NCI-H82 treated with DMSO at 0.1 percent for 48 hours (cell line): Measurements from ENCODE around the gene SOWAHB.
"Not testable (repeated sequence)": the region's sequence is repeated elsewhere in the genome, so short reads cannot be mapped to it uniquely, and the experiment has no call there.

Source experiments
- DNase-seq: peaks from one replicate; lab custom pipeline; 2025; ENCODE audit not compliant: unreplicated experiment; lab: John Stamatoyannopoulos, UW

SOWAHB gene

DNA sequence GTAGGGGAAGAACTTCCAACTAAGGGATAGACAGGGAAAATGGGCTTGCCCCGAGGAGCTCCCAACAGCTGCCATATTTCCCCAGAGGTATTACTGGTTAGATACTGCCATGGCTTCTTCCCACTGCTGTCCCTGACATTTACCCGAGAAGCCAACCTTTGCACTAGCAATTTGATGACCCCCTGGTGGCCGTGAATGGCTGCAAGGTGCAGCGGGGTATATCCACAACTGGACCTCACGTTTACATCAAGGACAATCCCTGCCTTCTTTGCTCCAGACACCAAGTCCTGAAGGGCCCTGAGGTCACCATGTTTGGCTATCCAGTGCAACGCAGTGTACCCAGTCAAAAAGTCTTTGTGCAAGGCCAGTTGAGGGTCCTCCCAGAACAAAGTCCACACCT lies 2.3 kb downstream of the SOWAHB start:
- no peak for DNase-seq

DNA sequence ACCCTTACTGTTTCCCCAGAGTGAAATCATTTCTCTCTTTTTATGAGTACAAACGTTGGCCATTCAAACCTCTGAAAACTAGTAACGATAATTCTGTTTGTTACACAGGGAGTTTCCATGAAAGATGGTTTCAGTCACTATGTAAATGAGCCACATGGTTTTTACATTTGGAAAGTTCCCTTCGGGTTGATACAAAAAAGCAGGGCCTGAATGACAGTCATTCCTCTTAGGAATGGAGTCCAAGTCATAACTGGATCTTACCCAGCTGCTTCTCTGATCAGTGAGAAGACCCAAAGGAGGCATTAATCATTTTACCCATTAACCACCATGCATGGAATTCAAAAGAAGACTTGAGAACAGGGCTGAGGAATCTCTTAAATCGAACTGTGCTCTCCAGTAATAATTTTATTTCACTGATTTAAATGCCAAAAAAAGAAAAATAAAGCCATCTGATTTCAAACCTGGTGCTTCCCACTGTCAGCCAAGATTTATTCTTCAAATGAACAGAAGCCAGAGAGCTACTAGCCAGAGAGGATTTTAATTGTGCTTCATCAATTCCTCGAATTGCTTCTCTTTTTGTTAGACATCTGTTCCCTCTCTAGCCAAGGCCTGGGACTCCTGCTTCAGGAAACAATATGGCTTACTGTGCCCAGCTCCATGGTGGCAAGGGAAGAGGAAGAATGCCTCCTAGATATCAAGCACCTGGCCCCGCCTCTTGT lies 3.2 kb downstream of the SOWAHB start:
- DNase-seq: no peak

- no peak for DNase-seq
These were observed 5.3 kb downstream of the SOWAHB start for GRCh38 chr4:76892601-76893000.

DNA sequence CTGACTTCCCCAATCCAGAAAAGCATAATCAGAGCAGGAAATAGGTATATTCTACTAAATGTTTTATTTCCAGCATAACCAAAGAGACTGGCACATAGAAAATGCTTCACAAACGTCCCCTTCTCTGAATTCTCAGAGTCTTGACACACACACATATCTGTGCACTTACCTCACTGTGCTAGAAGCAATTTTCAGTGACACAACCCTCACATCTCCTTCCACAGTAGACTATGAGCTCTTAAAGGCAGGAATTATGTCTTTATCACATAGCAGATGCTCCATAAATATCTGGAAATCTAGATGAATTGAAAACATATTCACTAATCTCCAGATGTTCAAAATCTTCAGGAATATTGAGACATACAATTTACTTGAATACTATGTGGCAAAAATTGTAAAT lies 5.9 kb downstream of the SOWAHB start:
- DNase-seq: no peak

GRCh38 chr4:76886848-76887441 lies 11.0 kb downstream of the SOWAHB start:
- no peak for DNase-seq

- DNase-seq: no peak
These were observed 11.7 kb downstream of the SOWAHB start for GRCh38 chr4:76886214-76886613.

GRCh38 chr4:76883147-76883546 lies 14.8 kb downstream of the SOWAHB start:
- DNase-seq: no peak

DNA sequence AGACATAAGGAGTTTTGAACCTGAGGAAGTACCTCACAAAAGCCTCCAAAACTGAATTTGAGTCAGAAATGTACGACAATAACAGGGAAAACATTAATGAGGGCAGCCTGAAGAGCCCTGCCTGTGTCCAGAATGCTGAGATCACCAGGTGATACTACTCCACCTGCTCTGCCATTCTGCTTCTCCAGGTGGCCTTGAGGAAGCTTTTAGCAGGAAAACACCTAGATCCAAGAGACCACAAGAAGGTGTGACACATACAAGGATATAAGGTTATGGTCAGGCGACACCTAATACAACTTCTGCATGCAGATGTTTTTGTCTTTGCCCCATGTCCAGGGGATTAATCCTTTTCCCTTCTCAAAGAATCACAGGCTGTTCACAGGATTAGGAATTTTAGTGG lies 15.3 kb downstream of the SOWAHB start:
- no peak for DNase-seq

- DNase-seq: no peak
These were observed 16.6 kb downstream of the SOWAHB start for GRCh38 chr4:76881375-76881774.

- DNase-seq: no peak
These were observed 18.1 kb downstream of the SOWAHB start for GRCh38 chr4:76879731-76880364.

DNA sequence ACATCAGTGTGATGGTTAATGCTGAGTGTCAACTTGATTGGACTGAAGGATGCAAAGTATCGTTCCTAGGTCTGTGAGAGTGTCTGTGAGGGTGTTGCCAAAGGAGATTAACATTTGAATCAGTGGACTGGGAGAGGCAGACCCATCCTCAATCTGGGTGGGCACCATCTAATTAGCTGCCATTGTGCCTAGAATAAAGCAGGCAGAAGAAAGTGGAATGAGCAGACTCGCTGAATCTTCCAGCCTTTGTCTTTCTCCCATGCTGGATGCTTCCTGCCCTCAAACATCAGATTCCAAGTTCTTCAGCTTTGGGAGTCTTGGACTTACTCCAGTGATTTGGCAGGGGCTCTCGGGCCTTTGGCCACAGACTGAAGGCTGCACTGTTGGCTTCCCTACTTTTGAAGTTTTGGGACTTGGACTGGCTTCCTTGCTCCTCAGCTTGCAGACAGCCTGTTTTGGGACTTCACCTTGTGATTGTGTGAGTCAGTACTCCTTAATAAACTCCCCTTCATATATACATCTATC lies 19.2 kb downstream of the SOWAHB start:
- DNase-seq: not testable (repeated sequence)

GRCh38 chr4:76874176-76874575 lies 23.8 kb downstream of the SOWAHB start:
- DNase-seq: no peak

DNA sequence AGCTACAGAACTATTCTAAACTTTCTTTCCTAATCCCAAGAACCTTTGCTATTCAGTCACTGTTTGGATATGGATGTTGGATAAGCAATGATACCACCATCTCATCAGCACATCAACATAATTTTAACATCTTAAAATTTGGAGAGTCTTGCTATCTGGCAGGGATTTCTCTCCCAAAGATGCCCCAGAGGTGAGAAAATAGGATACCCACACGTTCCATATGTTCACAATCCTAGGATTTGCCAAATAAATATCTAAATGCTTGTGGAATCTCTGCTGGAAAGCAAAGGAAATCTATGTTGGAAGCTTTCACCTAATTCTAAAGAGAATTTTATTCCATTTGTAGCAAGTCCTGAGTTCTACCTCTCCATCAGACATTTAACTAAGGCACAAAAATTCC lies 24.4 kb downstream of the SOWAHB start:
- no peak for DNase-seq

DNA sequence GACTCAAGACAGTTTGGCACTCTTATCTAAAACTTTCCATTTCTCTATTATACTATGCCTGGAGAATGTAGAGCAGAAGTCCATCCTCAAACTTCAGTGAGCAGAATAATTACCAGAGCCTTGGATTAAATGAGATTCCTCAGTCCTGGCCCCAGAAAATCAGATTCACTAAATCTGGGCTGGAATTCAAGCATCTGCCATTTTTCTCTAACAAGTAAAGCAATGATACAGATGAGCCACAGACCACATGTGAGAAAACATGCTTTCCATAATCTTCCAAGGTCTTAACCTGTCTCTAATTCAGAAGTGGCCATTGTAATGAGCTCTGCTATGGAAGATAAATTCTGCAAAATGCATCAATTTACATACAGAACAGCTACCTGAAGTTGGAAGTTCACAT lies 25.4 kb downstream of the SOWAHB start:
- DNase-seq: no peak

DNA sequence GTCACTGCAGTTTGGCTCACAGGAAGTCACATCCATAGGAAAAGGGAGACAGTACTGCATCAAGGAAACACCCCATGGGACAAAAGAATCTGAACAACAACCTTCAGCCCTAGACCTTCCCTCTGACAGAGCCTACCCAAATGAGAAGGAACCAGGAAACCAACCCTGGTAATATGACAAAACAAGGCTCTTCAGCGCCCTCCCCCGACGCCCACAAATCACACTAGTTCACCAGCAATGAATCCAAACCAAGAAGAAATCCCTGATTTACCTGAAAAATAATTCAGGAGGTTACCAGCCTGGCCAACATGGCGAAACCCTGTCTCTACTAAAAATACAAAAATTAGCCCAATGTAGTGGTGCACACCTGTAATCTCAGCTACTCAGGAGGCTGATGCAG lies 29.2 kb downstream of the SOWAHB start:
- DNase-seq: not testable (repeated sequence)

- no peak for DNase-seq
These were observed 29.9 kb downstream of the SOWAHB start for GRCh38 chr4:76867880-76868655.

DNA sequence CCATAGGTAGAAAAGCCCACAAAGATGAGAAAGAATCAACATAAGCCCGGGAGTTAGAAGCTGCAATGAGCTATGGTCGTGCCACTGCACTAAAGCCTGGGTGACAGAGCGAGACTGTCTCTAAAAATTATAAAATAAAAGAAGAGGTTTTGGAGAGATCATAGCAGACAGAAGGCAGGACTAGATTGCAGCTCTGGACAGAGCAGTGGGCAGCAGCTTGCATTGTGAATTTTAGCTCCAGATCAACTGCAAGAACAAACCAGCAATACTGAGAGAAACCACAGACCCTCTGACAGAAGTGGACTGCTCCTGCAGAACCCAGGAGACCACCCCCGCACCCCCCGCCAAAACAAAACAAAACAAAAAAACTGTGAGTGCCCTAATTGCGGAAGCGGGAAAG lies 30.6 kb downstream of the SOWAHB start:
- DNase-seq: no peak

GRCh38 chr4:76866641-76867040 lies 31.3 kb downstream of the SOWAHB start:
- no peak for DNase-seq

DNA sequence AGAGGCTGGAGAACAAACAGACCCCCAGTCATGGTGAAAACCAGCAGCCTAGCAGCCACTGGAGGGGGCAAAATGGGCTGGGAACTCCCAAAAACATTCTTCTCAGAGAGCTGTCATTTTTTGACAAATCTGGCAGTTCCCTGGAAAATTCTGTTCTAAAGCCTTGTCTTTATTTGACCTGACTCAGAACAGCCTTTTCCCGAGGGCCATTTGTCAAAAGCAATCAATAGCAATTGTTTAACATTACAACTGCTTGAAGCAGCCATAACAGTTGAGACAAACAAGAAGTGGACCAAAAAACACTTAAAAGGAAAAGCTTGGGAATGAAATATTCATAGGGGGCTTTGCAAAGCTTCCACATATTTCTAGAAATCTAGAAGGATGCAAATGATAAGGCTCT lies 39.6 kb downstream of the SOWAHB start:
- DNase-seq: no peak

GRCh38 chr4:76857074-76857409 lies 40.9 kb downstream of the SOWAHB start:
- no peak for DNase-seq

DNA sequence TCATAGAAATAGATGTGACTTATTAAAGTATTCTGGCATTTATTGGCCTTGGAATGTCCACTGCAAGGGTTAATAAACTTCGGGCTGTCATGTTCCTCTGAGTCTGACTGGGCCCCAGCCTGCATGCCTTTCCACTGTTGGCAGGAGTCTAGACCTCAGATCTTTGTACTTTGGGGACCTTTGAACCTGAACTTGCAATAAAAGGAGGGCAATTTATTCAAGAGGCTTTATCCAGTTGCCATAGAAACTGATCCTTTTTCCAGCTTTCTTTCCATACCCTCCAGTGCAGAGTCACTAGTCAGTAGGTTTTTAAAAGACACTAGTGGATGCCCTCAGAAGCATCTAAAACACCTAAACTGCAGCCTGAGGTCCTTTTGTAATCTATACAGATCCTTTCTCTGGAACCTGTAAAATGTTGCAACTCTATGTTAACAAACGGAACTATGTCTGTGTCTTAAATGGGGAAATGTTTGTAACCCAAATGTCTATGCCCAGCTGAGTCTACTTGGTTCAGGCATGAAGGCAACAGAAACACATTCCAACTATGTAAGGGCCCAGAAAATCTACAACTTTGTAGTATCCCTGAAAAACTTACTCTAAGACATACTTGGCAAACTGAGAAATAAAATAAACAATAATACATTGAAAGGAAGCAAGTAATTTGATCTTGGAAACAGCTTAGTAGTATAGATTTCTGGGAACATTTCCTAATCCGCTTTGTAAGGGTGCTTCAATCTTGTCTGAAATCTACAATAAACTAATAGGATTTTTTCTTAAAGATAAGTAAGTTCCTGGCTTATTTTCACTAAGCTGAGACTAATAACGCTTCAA lies 41.5 kb downstream of the SOWAHB start:
- DNase-seq: peak; percentile 42
